Lower lobe of right lung (tissue), 2 donors: ENCODE measurements around the gene HEATR5A. TPM values are rescaled to one million over a fixed set of nuclear protein-coding genes. Genes with fewer than 3 reads are reported as not detected.
"Not testable (repeated sequence)": the region's sequence is repeated elsewhere in the genome, so short reads cannot be mapped to it uniquely, and the experiment has no call there.

ENCODE experiments used
- ATAC-seq, 2 donors: fragments of 200-7000 bp; cut with Tn5 transposase; one replicate each; pipeline ENCODE4 v1.9.1; 2020 to 2022; ENCODE audit warnings: mild to moderate bottlenecking in 2 of 2, moderate library complexity in 2 of 2
- DNase-seq: peaks from one replicate; pipeline ENCODE4 v3.0.0-alpha.2; 2020
- H3K27ac ChIP-seq: fragments of 200-600 bp; one replicate; pipeline ENCODE4 v1.8.0; 2022
- H3K27me3 ChIP-seq: fragments of 200-600 bp; one replicate; pipeline ENCODE4 v1.8.0; 2022; ENCODE audit warnings: low read depth
- H3K36me3 ChIP-seq: fragments of 200-600 bp; one replicate; pipeline ENCODE4 v1.8.0; 2022; ENCODE audit warnings: mild to moderate bottlenecking
- H3K4me1 ChIP-seq: fragments of 200-600 bp; one replicate; pipeline ENCODE4 v1.8.0; 2022
- H3K4me3 ChIP-seq: fragments of 200-600 bp; one replicate; pipeline ENCODE4 v1.8.0; 2022; ENCODE audit warnings: mild to moderate bottlenecking
- H3K9me3 ChIP-seq: fragments of 200-600 bp; one replicate; pipeline ENCODE4 v1.8.0; 2022
- CTCF ChIP-seq: fragments of 200-600 bp; IDR thresholded peaks from one replicate; pipeline ENCODE4 v1.8.0; 2022; ENCODE audit warnings: antibody characterized with exemption, mild to moderate bottlenecking
- intact Hi-C: fragments of 100-400 bp; cut with DNase I; formaldehyde crosslinking; loops from one replicate; pipeline ENCODE4 v1.11.0; 2022
- total RNA-seq: library from RNA; stranded (reverse); fragmentation: NEBNext Ultra II Directional; extraction: Animal tissue kit (Norgen Biotek cat#: 25700); gene quantifications from one replicate; pipeline ENCODE4 v1.2.1, GENCODE V29; 2021
- donor health status: DM: no; HTN: yes; CAD: no; lungs with severe emphysema.

The HEATR5A gene
- total RNA-seq, 1 donor from 2014 or later = 41.6 TPM

- DNase-seq (no peak), ATAC-seq (peak in 1 of 2 donors; percentile 45)
- no peak for TF ChIP-seq CTCF
- Histone ChIP-seq H3K9me3 (no peaks in the 10 kb centered on the region), H3K27me3 (no peaks in the 10 kb centered on the region), H3K4me3 (no peak overlapping the region), H3K36me3 (peaks cover 85% of the 10 kb centered on the region), H3K27ac (no peak overlapping the region), H3K4me1 (no peaks in the 10 kb centered on the region)
- intact Hi-C loops = no loop called here
Observed at GRCh38 chr14:31371646-31372045, 48.7 kb downstream of the HEATR5A start.

- no peak for ATAC-seq
Observed at GRCh38 chr14:31363331-31364073, 56.8 kb downstream of the HEATR5A start.

GRCh38 chr14:31362746-31363145 is 57.6 kb downstream of the HEATR5A start:
- Histone ChIP-seq H3K4me1 (no peaks in the 10 kb centered on the region), H3K36me3 (peaks cover 63% of the 10 kb centered on the region), H3K27me3 (no peaks in the 10 kb centered on the region), H3K4me3 (no peak overlapping the region), H3K9me3 (no peaks in the 10 kb centered on the region), H3K27ac (no peak overlapping the region)
- intact Hi-C loops = no loop called here
- ATAC-seq (no peak), DNase-seq (no peak)
- no peak for TF ChIP-seq CTCF

More at GRCh38 chr14:31363331-31364073, 56.8 kb downstream of the HEATR5A start:
- H3K4me3 ChIP-seq = no peak overlapping the region
- no peak for TF ChIP-seq CTCF
- no peak for DNase-seq
- H3K9me3 ChIP-seq = no peaks in the 10 kb centered on the region
- no peaks in the 10 kb centered on the region for H3K27me3 ChIP-seq
- no peak overlapping the region for H3K27ac ChIP-seq
- no peaks in the 10 kb centered on the region for H3K4me1 ChIP-seq
- H3K36me3 ChIP-seq = peaks cover 63% of the 10 kb centered on the region
- intact Hi-C loops = no loop called here

- DNase-seq, H3K9me3 ChIP-seq, H3K4me1 ChIP-seq, H3K27me3 ChIP-seq, ATAC-seq, H3K27ac ChIP-seq, H3K4me3 ChIP-seq, intact Hi-C loops: not testable (repeated sequence)
- H3K36me3 ChIP-seq = peaks cover 72% of the 10 kb centered on the region
Observed at GRCh38 chr14:31361761-31362160, 58.6 kb downstream of the HEATR5A start.

GRCh38 chr14:31360919-31361662 is 59.3 kb downstream of the HEATR5A start:
- Histone ChIP-seq H3K27me3 (no peaks in the 10 kb centered on the region), H3K27ac (no peak overlapping the region), H3K9me3 (no peaks in the 10 kb centered on the region), H3K36me3 (peaks cover 72% of the 10 kb centered on the region), H3K4me1 (peaks cover 10% of the 10 kb centered on the region), H3K4me3 (no peak overlapping the region)
- no peak for TF ChIP-seq CTCF
- intact Hi-C loops = no loop called here
- DNase-seq (no peak), ATAC-seq (no peak)

- Histone ChIP-seq H3K27ac (no peak overlapping the region), H3K4me3 (no peak overlapping the region), H3K9me3 (no peaks in the 10 kb centered on the region), H3K4me1 (peaks cover 18% of the 10 kb centered on the region), H3K36me3 (peaks cover 49% of the 10 kb centered on the region), H3K27me3 (no peaks in the 10 kb centered on the region)
- no peak for ATAC-seq
- no peak for TF ChIP-seq CTCF
- no peak for DNase-seq
- intact Hi-C loops = no loop called here
Observed at GRCh38 chr14:31357279-31357678, 63.1 kb downstream of the HEATR5A start.
